CD14-positive monocyte (primary cell): ENCODE data around the gene HSF4. TPM values are rescaled to one million over a fixed set of nuclear protein-coding genes. Genes with fewer than 3 reads are reported as not detected.

Source experiments
- DNase-seq, 3 donors: peaks; one replicate each; pipeline ENCODE4 v3.0.0-alpha.2; 2011 to 2022
- H2AFZ ChIP-seq: 2 replicates; pipeline ENCODE4 v1.6.0; 2012; ENCODE audit warnings: mild to moderate bottlenecking, low read depth, low read length, inconsistent platforms; ENCODE audit not compliant: insufficient read depth, poor library complexity, severe bottlenecking
- H3K27ac ChIP-seq, 2 donors: 1 replicate in 1 of 2; 2 replicates in 1 of 2; pipeline ENCODE4 v1.5.1; 2012 to 2013; ENCODE audit warnings: low read length in 2 of 2, control low read depth in 1 of 2, inconsistent platforms in 1 of 2, low read depth in 1 of 2, mild to moderate bottlenecking in 1 of 2
- H3K27me3 ChIP-seq, 2 donors: one replicate each; pipeline versions ENCODE4 v1.6.0 to v1.6.1; 2011 to 2013; ENCODE audit warnings: low read length in 2 of 2; ENCODE audit not compliant: control insufficient read depth in 2 of 2, insufficient read depth in 2 of 2
- H3K36me3 ChIP-seq, 2 donors: replicated peaks in 1 of 2; 1 replicate in 1 of 2; 2 replicates in 1 of 2; pipeline versions ENCODE4 v1.5.1 to v1.6.1; 2012 to 2013; ENCODE audit warnings: low read length in 2 of 2, control low read depth in 1 of 2, inconsistent platforms in 1 of 2, mild to moderate bottlenecking in 1 of 2; ENCODE audit not compliant: insufficient read depth in 2 of 2, control insufficient read depth in 1 of 2
- H3K4me1 ChIP-seq, 2 donors: 1 replicate in 1 of 2; 2 replicates in 1 of 2; pipeline versions ENCODE4 v1.5.1 to v1.6.1; 2012 to 2013; ENCODE audit warnings: low read length in 2 of 2, control low read depth in 1 of 2, inconsistent platforms in 1 of 2, mild to moderate bottlenecking in 1 of 2, moderate library complexity in 1 of 2; ENCODE audit not compliant: insufficient read depth in 2 of 2, control insufficient read depth in 1 of 2
- H3K4me2 ChIP-seq: replicated peaks from 2 replicates; pipeline ENCODE3; 2012; ENCODE audit warnings: low read length, moderate library complexity, mild to moderate bottlenecking; ENCODE audit not compliant: poor library complexity, severe bottlenecking; ENCODE audit errors: extremely low read depth
- H3K4me3 ChIP-seq, 3 experiments: fragments of 200-600 bp in 1 of 3; sonication (generic) in 1 of 3; replicated peaks in 1 of 3; 1 replicate in 2 of 3; 2 replicates in 1 of 3; pipeline ENCODE4 v1.5.1; 2011 to 2013; ENCODE audit warnings: low read length in 3 of 3, mild to moderate bottlenecking in 3 of 3, control low read depth in 2 of 3, low read depth in 2 of 3, inconsistent platforms in 1 of 3, moderate library complexity in 1 of 3
- H3K79me2 ChIP-seq: 2 replicates; pipeline ENCODE4 v1.6.0; 2012; ENCODE audit warnings: mild to moderate bottlenecking, control low read depth, inconsistent platforms, low read length, moderate library complexity; ENCODE audit not compliant: insufficient read depth
- H3K9ac ChIP-seq: 2 replicates; pipeline ENCODE4 v1.6.0; 2017; ENCODE audit warnings: low read length, mild to moderate bottlenecking; ENCODE audit not compliant: insufficient read depth, poor library complexity, severe bottlenecking
- H3K9me3 ChIP-seq, 2 donors: replicated peaks in 1 of 2; 1 replicate in 1 of 2; 2 replicates in 1 of 2; pipeline versions ENCODE4 v1.5.1 to v1.6.1; 2012 to 2013; ENCODE audit warnings: low read length in 2 of 2, control low read depth in 1 of 2; ENCODE audit not compliant: control insufficient read depth in 1 of 2, insufficient read depth in 1 of 2
- H4K20me1 ChIP-seq: 2 replicates; pipeline ENCODE4 v1.6.0; 2012; ENCODE audit warnings: mild to moderate bottlenecking, low read length, control low read depth, moderate library complexity; ENCODE audit not compliant: insufficient read depth
- H3K27ac Mint-ChIP-seq, 7 donors: one replicate each; pipeline ENCODE4 v1.8.0; 2020; ENCODE audit warnings: mild to moderate bottlenecking in 7 of 7, mixed read lengths in 7 of 7, moderate library complexity in 6 of 7, inconsistent platforms in 2 of 7
- H3K27me3 Mint-ChIP-seq, 3 donors: one replicate each; pipeline ENCODE4 v1.8.0; 2021 to 2022; ENCODE audit warnings: low read depth in 3 of 3, mild to moderate bottlenecking in 3 of 3, mixed read lengths in 3 of 3, moderate library complexity in 3 of 3, inconsistent platforms in 1 of 3
- H3K36me3 Mint-ChIP-seq, 2 donors: one replicate each; pipeline ENCODE4 v1.8.0; 2020; ENCODE audit warnings: mixed read lengths in 2 of 2, inconsistent platforms in 1 of 2, mild to moderate bottlenecking in 1 of 2
- H3K4me1 Mint-ChIP-seq: one replicate; pipeline ENCODE4 v1.8.0; 2020; ENCODE audit warnings: mild to moderate bottlenecking, mixed read lengths
- H3K4me3 Mint-ChIP-seq, 2 donors: one replicate each; pipeline ENCODE4 v1.8.0; 2020; ENCODE audit warnings: mild to moderate bottlenecking in 2 of 2, mixed read lengths in 2 of 2, moderate library complexity in 1 of 2
- H3K9me3 Mint-ChIP-seq, 7 donors: one replicate each; pipeline ENCODE4 v1.8.0; 2020 to 2022; ENCODE audit warnings: mixed read lengths in 7 of 7, mild to moderate bottlenecking in 6 of 7, moderate library complexity in 6 of 7, inconsistent platforms in 2 of 7
- CTCF ChIP-seq: fragments of 200-600 bp; IDR thresholded peaks from one replicate; pipeline ENCODE4 v1.8.0; 2022; ENCODE audit warnings: antibody characterized with exemption, mild to moderate bottlenecking
- WGBS: methylation state at CpG from one replicate; pipeline ENCODE4 v1.1.5; 2013; ENCODE audit warnings: missing lambda C conversion rate; ENCODE audit not compliant: insufficient coverage; 5-methylcytosine and 5-hydroxymethylcytosine counted together
- intact Hi-C, 2 donors: fragments of 100-400 bp; cut with micrococcal nuclease; formaldehyde crosslinking; loops; one replicate each; pipeline versions ENCODE4 v1.15.0 to v1.15.1; 2023
- polyA plus RNA-seq, 3 donors: library from polyadenylated mRNA; depleted of rRNA in 1 of 3; unstranded in 2 of 3; stranded (reverse) in 1 of 3; fragments of 300-500 nt in 2 of 3; fragments of >200 nt in 1 of 3; fragmentation: Illumina TruSeq in 2 of 3; gene quantifications; 1 replicate in 2 of 3; 2 replicates in 1 of 3; pipeline ENCODE4 v1.2.3, GENCODE V29; 2012 to 2021

The HSF4 gene
- polyA plus RNA-seq, 3 donors, result 53.4 TPM; not detected in 2

- Histone ChIP-seq H3K27ac (no peak overlapping the region), H3K27me3 (peaks cover 0 to 12% of the 10 kb centered on the region in 2 donors), H3K4me1 (peaks cover 0 to 5% of the 10 kb centered on the region in 2 donors), H3K4me3 (no peak overlapping the region), H3K4me2 (no peak overlapping the region), H4K20me1 (peaks cover 87% of the 10 kb centered on the region), H3K9ac (no peak overlapping the region), H2AFZ (no peak overlapping the region), H3K9me3 (peaks cover 9 to 12% of the 10 kb centered on the region in 2 donors), H3K79me2 (no peaks in the 10 kb centered on the region), H3K36me3 (peaks cover 88 to 93% of the 10 kb centered on the region in 2 donors)
- 100% methylated on average over 1 of the region's 2 CpGs for WGBS
- no peak for TF ChIP-seq CTCF
- Mint-ChIP-seq H3K4me3 (no peak overlapping the region), H3K9me3 (peaks cover 7 to 17% (median 12%) of the 10 kb centered on the region in 7 donors), H3K27me3 (peaks cover 9 to 16% (median 15%) of the 10 kb centered on the region in 3 donors), H3K4me1 (no peaks in the 10 kb centered on the region), H3K36me3 (peaks cover 90 to 95% of the 10 kb centered on the region in 2 donors), H3K27ac (peak overlapping the region in 1 of 7 donors; percentile 42)
- intact Hi-C loops, result no loop called here
- no peak for DNase-seq
Measured at GRCh38 chr16:67144943-67145342, 19.6 kb upstream of the HSF4 start.

DNA sequence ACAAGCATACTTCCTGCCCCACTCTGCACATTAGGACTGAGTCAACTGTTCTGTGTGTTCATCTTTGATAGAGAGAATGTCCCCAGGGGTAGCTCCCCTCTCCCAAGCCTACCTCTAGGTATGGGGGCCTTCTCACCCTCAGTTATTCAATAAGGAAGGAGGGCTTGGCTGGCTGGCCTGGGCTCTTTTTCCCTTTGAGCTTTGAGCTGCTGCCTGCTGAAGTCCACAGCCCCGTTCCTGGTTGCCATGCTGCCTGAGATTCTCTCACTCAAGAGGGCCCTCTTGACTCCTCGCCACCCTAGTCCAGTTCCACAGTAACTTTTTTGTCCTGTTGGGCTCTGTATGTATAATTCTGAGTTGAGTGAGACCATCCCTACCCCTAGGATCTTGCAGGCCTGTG is 18.8 kb upstream of the HSF4 start:
- Histone ChIP-seq H3K27ac (no peak overlapping the region), H3K9ac (no peak overlapping the region), H3K27me3 (peaks cover 5 to 18% of the 10 kb centered on the region in 2 donors), H4K20me1 (peaks cover 88% of the 10 kb centered on the region), H3K4me3 (no peak overlapping the region), H3K79me2 (no peaks in the 10 kb centered on the region), H3K36me3 (peaks cover 80 to 85% of the 10 kb centered on the region in 2 donors), H3K4me1 (peaks cover 4 to 13% of the 10 kb centered on the region in 2 donors), H3K9me3 (peaks cover 9 to 14% of the 10 kb centered on the region in 2 donors), H2AFZ (no peak overlapping the region), H3K4me2 (no peak overlapping the region)
- DNase-seq, result no peak
- H3K4me3 Mint-ChIP-seq, result no peak overlapping the region
- H3K9me3 Mint-ChIP-seq, result peaks cover 7 to 17% (median 12%) of the 10 kb centered on the region in 7 donors
- H3K27me3 Mint-ChIP-seq, result peaks cover 9 to 21% (median 17%) of the 10 kb centered on the region in 3 donors
- WGBS, result no CpG with 5 or more reads among the region's 2 CpGs
- no peak for TF ChIP-seq CTCF
- intact Hi-C loops, result no loop called here
- H3K4me1 Mint-ChIP-seq, result no peaks in the 10 kb centered on the region
- H3K36me3 Mint-ChIP-seq, result peaks cover 82 to 87% of the 10 kb centered on the region in 2 donors
- H3K27ac Mint-ChIP-seq, result no peak overlapping the region
